ENCODE results near the gene DUT.

The DUT gene

GRCh38 chr15:48391950-48392349, 60.7 kb downstream of the DUT start:
- TF ChIP-seq, protein P1, sequence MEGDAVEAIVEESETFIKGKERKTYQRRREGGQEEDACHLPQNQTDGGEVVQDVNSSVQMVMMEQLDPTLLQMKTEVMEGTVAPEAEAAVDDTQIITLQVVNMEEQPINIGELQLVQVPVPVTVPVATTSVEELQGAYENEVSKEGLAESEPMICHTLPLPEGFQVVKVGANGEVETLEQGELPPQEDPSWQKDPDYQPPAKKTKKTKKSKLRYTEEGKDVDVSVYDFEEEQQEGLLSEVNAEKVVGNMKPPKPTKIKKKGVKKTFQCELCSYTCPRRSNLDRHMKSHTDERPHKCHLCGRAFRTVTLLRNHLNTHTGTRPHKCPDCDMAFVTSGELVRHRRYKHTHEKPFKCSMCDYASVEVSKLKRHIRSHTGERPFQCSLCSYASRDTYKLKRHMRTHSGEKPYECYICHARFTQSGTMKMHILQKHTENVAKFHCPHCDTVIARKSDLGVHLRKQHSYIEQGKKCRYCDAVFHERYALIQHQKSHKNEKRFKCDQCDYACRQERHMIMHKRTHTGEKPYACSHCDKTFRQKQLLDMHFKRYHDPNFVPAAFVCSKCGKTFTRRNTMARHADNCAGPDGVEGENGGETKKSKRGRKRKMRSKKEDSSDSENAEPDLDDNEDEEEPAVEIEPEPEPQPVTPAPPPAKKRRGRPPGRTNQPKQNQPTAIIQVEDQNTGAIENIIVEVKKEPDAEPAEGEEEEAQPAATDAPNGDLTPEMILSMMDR (IDR thresholded peaks at IDR 0.05; ENCODE audit: low read depth, low read length): no peak
- Histone ChIP-seq H3K4me3 (ENCODE audit: low read depth, low read length) (no peak overlapping the region), H3K36me3 (no peaks in the 10 kb centered on the region), H3K27ac (no peak overlapping the region), H3K9me3 (ENCODE audit: severe bottlenecking) (no peaks in the 10 kb centered on the region), H3K27me3 (ENCODE audit: insufficient read depth, low read depth, severe bottlenecking) (no peaks in the 10 kb centered on the region)
- no peak for DNase-seq

DNA sequence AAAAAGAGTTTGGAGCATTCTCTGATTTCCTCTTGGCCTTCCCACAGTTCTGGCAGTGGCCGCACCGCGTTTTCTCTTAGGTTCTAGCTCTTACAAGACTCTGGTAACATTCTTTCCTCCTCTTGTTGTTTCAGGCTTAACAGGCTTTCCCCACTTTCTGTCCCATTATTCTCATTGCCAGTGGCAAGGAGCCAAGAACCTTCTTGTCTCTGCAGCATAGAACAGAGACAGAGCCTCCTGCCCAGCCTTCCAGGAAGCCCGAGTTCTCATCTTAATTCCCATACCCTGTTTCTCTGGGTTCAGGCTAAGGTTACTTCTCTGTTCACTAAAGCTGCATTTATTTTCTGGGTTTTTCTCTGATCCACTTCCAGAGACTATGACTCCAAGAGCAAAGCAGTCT, 61.1 kb downstream of the DUT start:
- H3K4me3 ChIP-seq (ENCODE audit: low read depth, low read length): no peak overlapping the region
- DNase-seq: no peak
- no peak overlapping the region for H3K27ac ChIP-seq
- no peaks in the 10 kb centered on the region for H3K27me3 ChIP-seq (ENCODE audit: insufficient read depth, low read depth, severe bottlenecking)
- H3K36me3 ChIP-seq: no peaks in the 10 kb centered on the region
- TF ChIP-seq, protein P1 (IDR thresholded peaks at IDR 0.05; ENCODE audit: low read depth, low read length): no peak
- no peaks in the 10 kb centered on the region for H3K9me3 ChIP-seq (ENCODE audit: severe bottlenecking)

All from WERI-Rb-1 (cell line).